Nephron (organoid): ENCODE measurements around the gene CNBD2.

Experiments used
- H3K27ac Mint-ChIP-seq, 3 experiments: 2 replicates each; pipeline ENCODE4 v1.8.0; 2020; ENCODE audit warnings: mixed read lengths in 3 of 3, mild to moderate bottlenecking in 2 of 3, moderate library complexity in 1 of 3
- H3K27me3 Mint-ChIP-seq: 2 replicates; pipeline ENCODE4 v1.8.0; 2021; ENCODE audit warnings: low read depth, mild to moderate bottlenecking, moderate library complexity, mixed read lengths
- H3K36me3 Mint-ChIP-seq: 2 replicates; pipeline ENCODE4 v1.8.0; 2020; ENCODE audit warnings: low read depth, mixed read lengths
- H3K4me1 Mint-ChIP-seq: 2 replicates; pipeline ENCODE4 v1.8.0; 2020; ENCODE audit warnings: mixed read lengths
- H3K4me3 Mint-ChIP-seq, 3 experiments: 2 replicates each; pipeline ENCODE4 v1.8.0; 2020; ENCODE audit warnings: mild to moderate bottlenecking in 3 of 3, mixed read lengths in 3 of 3, moderate library complexity in 2 of 3
- H3K9me3 Mint-ChIP-seq: 2 replicates; pipeline ENCODE4 v1.8.0; 2020; ENCODE audit warnings: mixed read lengths
- TF ChIP-seq, protein P1 (sequence below), 3 experiments: fragments of 200-600 bp; sonication (generic); IDR thresholded peaks; one replicate each; pipeline ENCODE4 v1.5.0; 2021; ENCODE audit warnings: antibody characterized with exemption in 3 of 3; ENCODE audit not compliant: unreplicated experiment in 3 of 3

The CNBD2 gene

DNA sequence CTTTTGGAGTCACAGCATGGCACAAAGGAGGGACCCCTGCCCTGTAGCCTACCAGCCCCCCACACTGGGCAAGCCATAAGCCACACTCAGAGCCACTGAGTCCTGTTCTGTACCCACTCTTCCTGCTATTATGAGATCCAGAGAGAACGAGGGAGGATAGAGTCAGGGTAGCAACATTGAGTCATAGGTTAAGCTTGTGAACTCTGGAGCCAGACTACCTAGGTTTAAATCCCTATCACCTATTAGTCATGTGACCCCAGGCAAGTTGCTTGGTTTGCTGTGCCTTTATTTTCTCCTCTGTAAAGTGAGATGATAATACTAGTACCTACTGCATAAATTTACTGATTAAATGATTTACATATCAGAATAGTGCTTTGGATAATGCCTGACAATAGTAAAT, 540 bp downstream of the CNBD2 start:
- Mint-ChIP-seq H3K4me1 (no peaks in the 10 kb centered on the region), H3K4me3 (no peak overlapping the region), H3K9me3 (no peaks in the 10 kb centered on the region), H3K27ac (no peak overlapping the region), H3K27me3 (peaks cover 3% of the 10 kb centered on the region), H3K36me3 (no peaks in the 10 kb centered on the region)
- TF ChIP-seq, protein P1, sequence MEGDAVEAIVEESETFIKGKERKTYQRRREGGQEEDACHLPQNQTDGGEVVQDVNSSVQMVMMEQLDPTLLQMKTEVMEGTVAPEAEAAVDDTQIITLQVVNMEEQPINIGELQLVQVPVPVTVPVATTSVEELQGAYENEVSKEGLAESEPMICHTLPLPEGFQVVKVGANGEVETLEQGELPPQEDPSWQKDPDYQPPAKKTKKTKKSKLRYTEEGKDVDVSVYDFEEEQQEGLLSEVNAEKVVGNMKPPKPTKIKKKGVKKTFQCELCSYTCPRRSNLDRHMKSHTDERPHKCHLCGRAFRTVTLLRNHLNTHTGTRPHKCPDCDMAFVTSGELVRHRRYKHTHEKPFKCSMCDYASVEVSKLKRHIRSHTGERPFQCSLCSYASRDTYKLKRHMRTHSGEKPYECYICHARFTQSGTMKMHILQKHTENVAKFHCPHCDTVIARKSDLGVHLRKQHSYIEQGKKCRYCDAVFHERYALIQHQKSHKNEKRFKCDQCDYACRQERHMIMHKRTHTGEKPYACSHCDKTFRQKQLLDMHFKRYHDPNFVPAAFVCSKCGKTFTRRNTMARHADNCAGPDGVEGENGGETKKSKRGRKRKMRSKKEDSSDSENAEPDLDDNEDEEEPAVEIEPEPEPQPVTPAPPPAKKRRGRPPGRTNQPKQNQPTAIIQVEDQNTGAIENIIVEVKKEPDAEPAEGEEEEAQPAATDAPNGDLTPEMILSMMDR (IDR thresholded peaks at IDR 0.05; ENCODE audit: unreplicated experiment in 3 of 3) = no peak

DNA sequence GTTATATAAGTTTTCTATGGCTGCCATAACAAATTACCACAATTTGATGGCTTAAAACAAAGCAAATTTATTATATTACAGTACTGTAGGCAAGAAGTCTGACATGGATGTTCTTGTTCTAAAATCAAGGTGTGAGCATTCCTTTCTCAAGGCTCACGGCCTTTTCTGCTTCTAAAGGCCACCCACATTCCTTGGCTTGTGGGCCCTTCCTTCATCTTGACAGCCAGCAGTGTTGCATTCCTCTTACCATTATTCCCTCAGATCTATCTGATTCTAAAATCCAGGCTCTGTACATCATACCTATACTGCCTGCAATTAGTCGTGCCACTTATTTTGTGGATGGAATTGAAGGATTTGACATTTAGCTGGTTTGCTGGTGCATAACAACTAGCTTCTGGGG, 3.6 kb downstream of the CNBD2 start:
- TF ChIP-seq, protein P1 (IDR thresholded peaks at IDR 0.05; ENCODE audit: unreplicated experiment in 3 of 3) = no peak
- H3K9me3 Mint-ChIP-seq = no peaks in the 10 kb centered on the region
- no peak overlapping the region for H3K4me3 Mint-ChIP-seq
- H3K36me3 Mint-ChIP-seq = no peaks in the 10 kb centered on the region
- H3K27ac Mint-ChIP-seq = no peak overlapping the region
- peaks cover 3% of the 10 kb centered on the region for H3K27me3 Mint-ChIP-seq
- peaks cover 7% of the 10 kb centered on the region for H3K4me1 Mint-ChIP-seq

DNA sequence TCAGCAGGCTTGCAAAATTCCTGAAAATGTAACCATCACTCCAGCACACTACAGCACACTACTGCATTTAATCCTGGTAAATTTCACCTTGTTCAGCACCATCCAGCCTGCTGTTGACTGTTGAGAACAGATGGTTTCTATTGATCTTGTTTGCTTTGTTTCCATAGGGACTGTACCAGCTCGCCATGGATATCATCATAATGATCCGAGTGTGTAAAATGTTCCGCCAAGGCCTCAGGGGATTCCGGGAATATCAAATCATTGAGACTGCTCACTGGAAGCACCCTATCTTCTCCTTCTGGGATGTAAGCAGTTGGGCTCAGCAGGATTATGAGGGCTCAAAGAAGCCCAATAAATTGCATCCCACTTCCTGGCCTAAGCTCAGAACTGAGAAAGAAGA, 4.1 kb downstream of the CNBD2 start:
- TF ChIP-seq, protein P1 (IDR thresholded peaks at IDR 0.05; ENCODE audit: unreplicated experiment in 3 of 3) = no peak
- H3K4me1 Mint-ChIP-seq = peaks cover 7% of the 10 kb centered on the region
- no peak overlapping the region for H3K27ac Mint-ChIP-seq
- H3K27me3 Mint-ChIP-seq = peaks cover 3% of the 10 kb centered on the region
- no peak overlapping the region for H3K4me3 Mint-ChIP-seq
- H3K9me3 Mint-ChIP-seq = no peaks in the 10 kb centered on the region
- no peaks in the 10 kb centered on the region for H3K36me3 Mint-ChIP-seq

DNA sequence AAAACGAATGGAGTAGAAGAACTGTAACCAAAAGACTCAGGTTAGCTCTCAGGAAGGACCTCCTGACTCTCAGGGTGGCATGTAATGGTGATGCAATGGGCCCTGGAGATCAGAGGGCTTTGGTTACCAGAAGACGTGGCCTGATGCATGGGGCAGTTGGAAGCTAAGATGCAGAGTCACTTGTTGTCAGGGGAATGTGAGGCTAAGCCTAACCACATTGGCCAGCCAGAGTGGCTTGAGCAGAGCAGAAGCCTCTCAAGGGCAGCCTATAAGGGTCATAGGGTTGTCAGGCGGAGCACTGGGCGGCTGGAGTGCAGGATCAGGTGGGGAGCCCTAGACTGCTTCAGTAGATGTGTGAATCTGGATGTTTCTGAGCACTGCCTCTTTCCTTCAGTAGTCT, 5.9 kb downstream of the CNBD2 start:
- no peaks in the 10 kb centered on the region for H3K36me3 Mint-ChIP-seq
- H3K27ac Mint-ChIP-seq = no peak overlapping the region
- no peaks in the 10 kb centered on the region for H3K9me3 Mint-ChIP-seq

DNA sequence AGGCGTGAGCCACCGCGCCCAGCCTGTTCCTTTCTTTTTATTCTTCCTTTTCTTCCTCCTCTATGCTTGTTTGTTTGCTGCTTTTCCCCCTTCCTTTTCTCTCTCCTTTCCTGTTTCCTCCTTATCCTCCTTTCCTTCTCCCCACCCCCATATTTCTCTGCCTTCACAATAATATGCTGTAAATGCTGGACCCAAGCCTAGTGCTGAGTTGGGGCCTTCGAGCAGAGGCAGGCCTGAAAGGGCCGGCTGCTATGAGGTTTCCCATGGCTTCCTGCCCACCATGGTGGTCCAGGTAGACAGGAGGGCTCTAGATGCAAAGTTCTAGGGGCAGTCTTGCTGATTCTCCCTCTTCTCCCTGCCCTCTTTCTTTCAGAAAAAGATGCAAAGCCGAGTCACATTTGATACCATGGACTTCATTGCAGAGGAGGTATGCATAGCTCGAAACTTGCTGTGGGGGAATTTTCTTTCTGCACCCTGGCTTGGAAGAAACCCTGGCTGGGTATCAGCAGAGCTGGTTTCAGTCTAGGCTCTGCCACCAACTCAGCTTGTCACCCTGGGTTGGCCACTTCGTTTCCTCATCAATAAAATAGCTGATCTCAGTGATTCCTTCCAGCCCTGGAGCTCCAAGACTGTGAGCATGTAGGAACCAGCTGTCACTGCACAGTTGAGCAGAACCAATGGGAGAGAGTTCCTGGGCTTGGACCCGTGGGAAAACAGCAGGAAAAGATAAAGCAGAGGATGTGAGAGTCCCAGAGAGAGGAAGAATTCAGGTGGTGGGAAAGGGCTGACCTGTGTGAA, 7.4 kb downstream of the CNBD2 start:
- H3K36me3 Mint-ChIP-seq = no peaks in the 10 kb centered on the region
- peak overlapping the region in 1 of 3 experiments; percentile 9 for H3K27ac Mint-ChIP-seq
- no peak overlapping the region for H3K4me3 Mint-ChIP-seq
- TF ChIP-seq, protein P1 (IDR thresholded peaks at IDR 0.05; ENCODE audit: unreplicated experiment in 3 of 3) = no peak
- peaks cover 7% of the 10 kb centered on the region for H3K4me1 Mint-ChIP-seq
- H3K27me3 Mint-ChIP-seq = no peaks in the 10 kb centered on the region
- H3K9me3 Mint-ChIP-seq = no peaks in the 10 kb centered on the region

More for the DNA sequence above, 5.9 kb downstream of the CNBD2 start:
- Mint-ChIP-seq H3K27me3 (no peaks in the 10 kb centered on the region), H3K4me3 (no peak overlapping the region), H3K4me1 (peaks cover 7% of the 10 kb centered on the region)
- TF ChIP-seq, protein P1 (IDR thresholded peaks at IDR 0.05; ENCODE audit: unreplicated experiment in 3 of 3) = no peak

DNA sequence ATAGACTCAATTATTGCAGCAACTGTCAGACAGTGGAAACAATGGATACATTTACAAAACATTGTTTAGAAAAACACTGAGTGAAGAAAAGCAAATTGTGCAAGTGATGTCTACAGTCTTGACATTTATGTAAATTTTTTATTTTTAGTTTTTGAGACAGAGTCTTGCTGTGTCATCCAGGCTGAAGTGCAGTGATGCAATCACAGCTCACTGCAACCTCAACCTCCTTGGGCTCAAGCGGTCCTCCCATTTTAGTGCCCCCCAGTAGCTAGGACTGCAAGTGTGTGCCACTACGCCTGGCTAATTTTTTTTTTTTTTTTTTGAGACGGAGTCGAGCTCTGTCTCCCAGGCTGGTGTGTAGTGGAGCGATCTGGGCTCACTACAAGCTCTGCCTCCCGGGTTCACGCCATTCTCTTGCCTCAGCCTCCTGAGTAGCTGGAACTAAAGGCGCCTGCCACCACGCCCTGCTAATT, 9.7 kb downstream of the CNBD2 start:
- peaks cover 7% of the 10 kb centered on the region for H3K4me1 Mint-ChIP-seq
- TF ChIP-seq, protein P1 (IDR thresholded peaks at IDR 0.05; ENCODE audit: unreplicated experiment in 3 of 3) = no peak
- peaks cover 4% of the 10 kb centered on the region for H3K27me3 Mint-ChIP-seq
- H3K4me3 Mint-ChIP-seq = no peak overlapping the region
- no peaks in the 10 kb centered on the region for H3K9me3 Mint-ChIP-seq
- no peaks in the 10 kb centered on the region for H3K36me3 Mint-ChIP-seq
- H3K27ac Mint-ChIP-seq = no peak overlapping the region
